Kidney capillary endothelial cell (primary cell): ENCODE measurements around the gene CCKAR.

Experiments used
- DNase-seq: peaks from one replicate; pipeline ENCODE4 v3.0.0-alpha.2; 2018; ENCODE audit warnings: low spot score

CCKAR gene

GRCh38 chr4:26458157-26458561 is 32.1 kb downstream of the CCKAR start:
- DNase-seq = no peak

- DNase-seq = no peak
These were observed 32.9 kb downstream of the CCKAR start for GRCh38 chr4:26457412-26457811.

- DNase-seq = no peak
These were observed 34.7 kb downstream of the CCKAR start for GRCh38 chr4:26455571-26455970.

GRCh38 chr4:26454961-26455360 is 35.3 kb downstream of the CCKAR start:
- DNase-seq = no peak

- DNase-seq = no peak
These were observed 37.4 kb downstream of the CCKAR start for GRCh38 chr4:26452565-26453531.

GRCh38 chr4:26451597-26451996 is 38.7 kb downstream of the CCKAR start:
- no peak for DNase-seq

- no peak for DNase-seq
These were observed 39.9 kb downstream of the CCKAR start for GRCh38 chr4:26450418-26450817.

GRCh38 chr4:26447378-26447777 is 42.9 kb downstream of the CCKAR start:
- DNase-seq = no peak

GRCh38 chr4:26441771-26442170 is 48.5 kb downstream of the CCKAR start:
- DNase-seq = no peak

GRCh38 chr4:26441102-26441501 is 49.2 kb downstream of the CCKAR start:
- DNase-seq = no peak

GRCh38 chr4:26434030-26434639 is 56.1 kb downstream of the CCKAR start:
- no peak for DNase-seq

GRCh38 chr4:26433556-26433955 is 56.7 kb downstream of the CCKAR start:
- DNase-seq = no peak

GRCh38 chr4:26432419-26432818 is 57.9 kb downstream of the CCKAR start:
- no peak for DNase-seq

GRCh38 chr4:26431461-26432180 is 58.7 kb downstream of the CCKAR start:
- DNase-seq = no peak
